GM23338 (cell line): Measurements from ENCODE around the gene OSBPL10.
"Not testable (repeated sequence)": the region's sequence is repeated elsewhere in the genome, so short reads cannot be mapped to it uniquely, and the experiment has no call there.

ENCODE experiments used
- CTCF ChIP-seq, 2 experiments: fragments of 200-600 bp in 1 of 2; sonication (generic) in 1 of 2; conservative IDR thresholded peaks; 2 replicates each; pipeline versions ENCODE4 v1.5.1 to v1.6.1; 2016 to 2017; ENCODE audit warnings: antibody characterized with exemption in 2 of 2, low read depth in 2 of 2, mild to moderate bottlenecking in 2 of 2, moderate library complexity in 1 of 2
- EZH2 ChIP-seq: fragments of 200-600 bp; sonication (generic); IDR thresholded peaks from one replicate; pipeline ENCODE4 v1.8.0; 2017; ENCODE audit warnings: antibody characterized with exemption, mild to moderate bottlenecking, low read depth; ENCODE audit not compliant: unreplicated experiment
- EZH2phosphoT487 ChIP-seq: fragments of 200-600 bp; sonication (generic); IDR thresholded peaks from one replicate; pipeline ENCODE4 v1.8.1; 2018; ENCODE audit warnings: antibody characterized with exemption; ENCODE audit not compliant: unreplicated experiment
- JUNB ChIP-seq: IDR thresholded peaks from one replicate; pipeline ENCODE4 v1.6.1; 2016; ENCODE audit warnings: antibody characterized with exemption; ENCODE audit not compliant: unreplicated experiment
- POLR2AphosphoS5 ChIP-seq: IDR thresholded peaks from 2 replicates; pipeline ENCODE4 v1.6.1; 2016; ENCODE audit warnings: antibody characterized with exemption, low read depth

GRCh38 chr3:31782306-31782705 lies 198.8 kb downstream of the OSBPL10 start:
- not testable (repeated sequence) for TF ChIP-seq CTCF (conservative IDR thresholded peaks at IDR 0.05; ENCODE audit: low read depth in 2 of 2); POLR2AphosphoS5; EZH2; EZH2phosphoT487; JUNB
